Thyroid gland (tissue), 4 donors: ENCODE results near the gene ZBTB7C. TPM values are rescaled to one million over a fixed set of nuclear protein-coding genes. Genes with fewer than 3 reads are reported as not detected.

Source experiments
- DNase-seq, 2 donors: peaks; one replicate each; pipeline ENCODE4 v3.0.0-alpha.2; 2019
- H3K27ac ChIP-seq, 3 donors: fragments of 200-600 bp; sonication (generic); 1 replicate in 2 of 3; 2 replicates in 1 of 3; pipeline ENCODE4 v1.5.1; 2016 to 2019; ENCODE audit warnings: mild to moderate bottlenecking in 1 of 3, moderate library complexity in 1 of 3
- H3K27me3 ChIP-seq: fragments of 200-600 bp; sonication (generic); one replicate; pipeline ENCODE4 v1.5.1; 2019
- H3K36me3 ChIP-seq, 2 donors: fragments of 200-600 bp; sonication (generic); one replicate each; pipeline ENCODE4 v1.5.1; 2016 to 2019
- H3K4me1 ChIP-seq, 2 donors: fragments of 200-600 bp; sonication (generic); one replicate each; pipeline ENCODE4 v1.5.1; 2017 to 2019
- H3K4me3 ChIP-seq, 3 donors: fragments of 200-600 bp; sonication (generic); replicated peaks in 1 of 3; 1 replicate in 2 of 3; 2 replicates in 1 of 3; pipeline ENCODE4 v1.5.1; 2016; ENCODE audit warnings: mild to moderate bottlenecking in 1 of 3
- H3K9me3 ChIP-seq: fragments of 200-600 bp; sonication (generic); one replicate; pipeline ENCODE4 v1.5.1; 2017
- CTCF ChIP-seq, 6 experiments: fragments of 200-600 bp in 3 of 6; fragments of 450-650 bp in 3 of 6; sonication (generic) in 3 of 6; IDR thresholded peaks; one replicate each; pipeline ENCODE4 v1.5.1; 2016 to 2019; ENCODE audit warnings: antibody characterized with exemption in 6 of 6, mild to moderate bottlenecking in 2 of 6, inconsistent platforms in 1 of 6, moderate library complexity in 1 of 6
- POLR2A ChIP-seq, 2 donors: fragments of 450-650 bp; IDR thresholded peaks; one replicate each; pipeline ENCODE4 v1.6.1; 2017; ENCODE audit warnings: antibody characterized with exemption in 2 of 2, mild to moderate bottlenecking in 2 of 2, moderate library complexity in 1 of 2
- WGBS, 2 donors: methylation state at CpG; one replicate each; pipeline ENCODE4 v1.1.5; 2017; 5-methylcytosine and 5-hydroxymethylcytosine counted together
- intact Hi-C: fragments of 100-400 bp; cut with DNase I; formaldehyde crosslinking; loops from one replicate; pipeline ENCODE4 v1.15.1; 2023
- small RNA-seq: library from RNA; depleted of rRNA; stranded (forward); fragments of <200 nt; gene quantifications from one replicate; pipeline ENCODE3, GENCODE V24; 2016
- total RNA-seq, 4 donors: library from RNA; depleted of rRNA; stranded (reverse); fragments of >200 nt; gene quantifications; one replicate each; pipeline ENCODE4 v1.2.3, GENCODE V29; 2016

ZBTB7C gene
- total RNA-seq, 4 donors from 2014 or later, result 41.7 to 66.7 (median 49.5) TPM

- Histone ChIP-seq H3K27ac (no peak overlapping the region), H3K9me3 (no peaks in the 10 kb centered on the region), H3K27me3 (no peaks in the 10 kb centered on the region), H3K4me3 (no peak overlapping the region), H3K36me3 (no peaks in the 10 kb centered on the region), H3K4me1 (no peaks in the 10 kb centered on the region)
- no peak for DNase-seq
- intact Hi-C loops, result no loop called here
- TF ChIP-seq CTCF (IDR thresholded peaks at IDR 0.05) (no peak), POLR2A (IDR thresholded peaks at IDR 0.05) (no peak)
- 95 to 98% methylated on average over 2 of the region's 2 CpGs for WGBS, 2 donors
These were observed 431.0 kb downstream of the ZBTB7C start for GRCh38 chr18:47978141-47978540.

Small RNA genes within 50 kb of the gene (small RNA-seq; reads per million reads assigned to genes)
- not detected for gene RNU6-708P

Other genes with a start within 250 kb of the ZBTB7C start
- 10 to 100 TPM; 18.7 to 29.8 (median 23.6) TPM for gene CTIF, start 129.6 kb upstream of the ZBTB7C start, total RNA-seq